ENCODE measurements around the gene KDM6B.

Gene KDM6B

GRCh38 chr17:7818746-7819645 is 15.0 kb upstream of the KDM6B start:
- in situ Hi-C loops (cut with MboI; ENCODE audit: low sequenced_read_pairs), result no loop called here

- in situ Hi-C loops (cut with MboI; ENCODE audit: low sequenced_read_pairs), result no loop called here
These were observed 13.8 kb upstream of the KDM6B start for GRCh38 chr17:7820231-7820630.

DNA sequence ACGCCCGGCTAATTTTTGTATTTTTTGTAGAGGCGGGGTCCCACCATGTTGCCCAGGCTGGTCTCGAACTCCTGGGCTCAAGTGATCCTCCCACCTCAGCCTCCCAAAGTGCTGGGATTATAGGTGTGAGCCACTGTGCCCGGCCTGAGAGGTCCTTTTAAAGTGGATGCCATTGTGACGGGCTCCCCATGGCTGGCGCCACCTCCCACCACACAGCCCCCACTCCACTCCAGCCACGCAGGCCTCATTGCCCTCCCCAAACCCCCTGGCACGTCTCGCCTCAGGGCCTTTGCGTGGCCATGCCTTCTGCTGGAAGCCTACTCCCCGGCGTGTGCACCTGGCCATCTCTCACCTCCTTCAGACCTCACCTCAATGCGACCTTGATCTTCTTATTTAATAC is 11.9 kb upstream of the KDM6B start:
- in situ Hi-C loops (cut with MboI; ENCODE audit: low sequenced_read_pairs), result no loop called here

- in situ Hi-C loops (cut with MboI; ENCODE audit: low sequenced_read_pairs), result no loop called here
These were observed 10.4 kb upstream of the KDM6B start for GRCh38 chr17:7823581-7824001.

DNA sequence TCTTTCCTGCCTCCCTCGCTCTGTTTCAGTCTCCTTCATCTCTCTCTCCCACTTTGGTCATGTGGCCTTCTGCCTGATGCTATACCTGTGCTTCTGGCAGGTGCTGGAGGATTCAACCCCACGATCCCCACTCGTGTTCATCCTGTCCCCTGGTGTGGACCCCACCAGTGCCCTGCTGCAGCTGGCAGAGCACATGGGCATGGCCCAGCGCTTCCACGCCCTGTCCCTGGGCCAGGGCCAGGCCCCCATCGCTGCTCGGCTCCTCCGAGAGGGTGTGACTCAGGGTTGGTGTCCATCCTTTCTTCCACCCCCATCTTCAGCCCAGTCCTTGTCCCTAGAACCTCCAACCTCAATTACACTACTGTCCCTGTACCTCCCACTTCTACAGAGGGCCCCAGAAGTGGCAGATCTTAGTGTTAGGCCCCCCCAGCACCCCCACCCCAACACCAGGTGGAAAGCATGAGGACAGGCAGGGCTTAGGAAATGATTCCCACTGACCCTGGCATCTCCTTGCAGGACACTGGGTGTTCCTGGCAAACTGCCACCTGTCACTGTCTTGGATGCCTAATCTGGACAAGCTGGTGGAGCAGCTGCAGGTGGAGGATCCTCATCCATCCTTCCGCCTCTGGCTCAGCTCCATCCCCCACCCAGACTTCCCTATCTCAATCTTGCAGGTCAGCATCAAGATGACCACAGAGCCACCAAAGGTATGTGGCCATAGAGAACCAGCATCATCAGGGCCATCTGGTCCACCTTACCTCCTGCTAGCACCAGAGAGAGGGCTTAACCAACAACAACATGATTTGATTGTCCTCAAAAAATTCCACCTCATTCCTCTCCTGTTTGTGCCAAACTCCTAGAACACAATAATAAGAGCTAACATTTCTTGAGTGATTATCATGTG is 9.7 kb upstream of the KDM6B start:
- in situ Hi-C loops (cut with MboI; ENCODE audit: low sequenced_read_pairs), result no loop called here

- in situ Hi-C loops (cut with MboI; ENCODE audit: low sequenced_read_pairs), result no loop called here
These were observed 8.6 kb upstream of the KDM6B start for GRCh38 chr17:7825206-7825990.

DNA sequence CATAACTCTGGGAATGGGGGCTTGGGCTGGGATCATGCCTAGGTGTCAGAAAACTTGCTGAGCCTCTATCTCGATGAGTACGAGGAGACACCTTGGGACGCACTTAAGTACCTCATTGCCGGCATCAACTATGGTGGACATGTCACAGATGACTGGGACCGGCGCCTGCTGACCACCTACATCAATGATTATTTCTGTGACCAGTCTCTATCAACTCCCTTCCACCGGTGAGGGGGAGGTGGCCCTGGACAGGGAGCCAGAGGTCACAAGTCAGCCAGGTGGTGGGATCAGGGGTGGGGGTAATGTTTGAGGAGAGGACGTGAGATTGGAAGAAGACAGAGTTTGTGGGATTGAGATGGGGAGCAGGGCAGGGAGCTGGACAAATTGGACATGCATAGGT is 3.4 kb upstream of the KDM6B start:
- in situ Hi-C loops (cut with MboI; ENCODE audit: low sequenced_read_pairs), result no loop called here

GRCh38 chr17:7831233-7831632 is 2.8 kb upstream of the KDM6B start:
- in situ Hi-C loops (cut with MboI; ENCODE audit: low sequenced_read_pairs), result no loop called here

GRCh38 chr17:7832431-7832830 is 1.6 kb upstream of the KDM6B start:
- in situ Hi-C loops (cut with MboI; ENCODE audit: low sequenced_read_pairs), result no loop called here

- in situ Hi-C loops (cut with MboI; ENCODE audit: low sequenced_read_pairs), result no loop called here
These were observed 814 bp upstream of the KDM6B start for GRCh38 chr17:7833011-7833794.

- in situ Hi-C loops (cut with MboI; ENCODE audit: low sequenced_read_pairs), result no loop called here
These were observed 532 bp downstream of the KDM6B start for GRCh38 chr17:7834542-7834956.

DNA sequence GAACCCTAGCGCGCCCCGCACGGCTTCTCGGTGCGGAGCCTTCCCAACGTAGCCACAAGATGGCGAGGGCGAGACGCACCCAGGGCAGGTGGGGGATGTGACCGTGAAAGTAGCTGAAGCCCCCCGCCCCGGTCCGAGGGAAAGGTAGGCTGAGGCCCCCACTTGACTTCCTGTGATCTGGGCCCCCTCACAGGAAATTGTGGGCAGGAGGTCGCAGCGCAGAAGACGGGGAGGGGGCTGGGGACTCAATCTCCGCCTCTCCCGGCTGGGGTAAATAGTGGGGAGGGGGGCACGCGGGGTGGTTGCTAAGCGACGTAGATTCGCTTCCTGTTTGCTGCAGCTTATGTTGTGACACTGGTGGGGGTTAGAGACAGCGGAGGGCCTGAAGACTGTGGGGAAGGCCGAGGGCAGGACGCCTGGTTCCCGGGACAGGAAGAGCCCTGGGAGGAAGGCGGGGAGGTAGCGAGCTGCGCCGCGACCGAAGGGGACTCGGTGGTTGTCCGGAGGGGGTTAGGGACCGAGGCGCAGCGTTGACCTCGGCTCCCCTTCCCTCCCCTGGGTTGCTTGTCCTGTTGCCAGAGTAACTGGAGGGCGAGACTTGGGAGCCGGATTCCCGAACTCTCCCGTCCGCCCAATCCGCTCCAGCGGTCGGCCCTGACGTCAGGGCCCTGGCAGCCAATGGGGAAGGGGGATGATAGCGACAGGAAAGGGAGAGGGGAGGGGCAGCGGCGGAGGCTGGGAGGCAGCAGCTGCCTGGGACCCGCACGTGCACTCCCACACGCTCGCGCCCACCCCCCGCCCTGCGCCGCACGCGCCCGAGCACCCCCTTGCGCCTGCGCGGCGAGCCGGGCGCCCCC is 1.2 kb downstream of the KDM6B start:
- in situ Hi-C loops (cut with MboI; ENCODE audit: low sequenced_read_pairs), result no loop called here

- in situ Hi-C loops (cut with MboI; ENCODE audit: low sequenced_read_pairs), result no loop called here
These were observed 2.0 kb downstream of the KDM6B start for GRCh38 chr17:7835814-7836595.

- in situ Hi-C loops (cut with MboI; ENCODE audit: low sequenced_read_pairs), result no loop called here
These were observed 2.8 kb downstream of the KDM6B start for GRCh38 chr17:7836596-7837407.

GRCh38 chr17:7837408-7838088 is 3.5 kb downstream of the KDM6B start:
- in situ Hi-C loops (cut with MboI; ENCODE audit: low sequenced_read_pairs), result no loop called here

GRCh38 chr17:7838090-7839075 is 4.4 kb downstream of the KDM6B start:
- in situ Hi-C loops (cut with MboI; ENCODE audit: low sequenced_read_pairs), result no loop called here
